Heart right ventricle (tissue), 16 donors: ENCODE measurements around the gene PTPRN2. TPM values are rescaled to one million over a fixed set of nuclear protein-coding genes. Genes with fewer than 3 reads are reported as not detected.

ENCODE experiments used
- ATAC-seq, 8 donors: fragments of 200-7000 bp; cut with Tn5 transposase; one replicate each; pipeline ENCODE4 v1.9.1; 2020; ENCODE audit warnings: mild to moderate bottlenecking in 8 of 8, moderate library complexity in 8 of 8, moderate number of reproducible peaks in 1 of 8
- DNase-seq, 2 donors: peaks; one replicate each; pipeline ENCODE4 v3.0.0-alpha.2; 2020
- H3K27ac ChIP-seq, 10 donors: fragments of 200-600 bp; sonication (generic) in 2 of 10; one replicate each; pipeline versions ENCODE4 v1.5.0 to v1.8.0; 2020 to 2022; ENCODE audit warnings: mild to moderate bottlenecking in 3 of 10
- H3K27me3 ChIP-seq, 7 donors: fragments of 200-600 bp; one replicate each; pipeline ENCODE4 v1.8.0; 2021 to 2022; ENCODE audit warnings: mild to moderate bottlenecking in 2 of 7
- H3K36me3 ChIP-seq, 9 donors: fragments of 200-600 bp; sonication (generic) in 1 of 9; one replicate each; pipeline versions ENCODE4 v1.5.0 to v1.8.0; 2020 to 2022; ENCODE audit warnings: mild to moderate bottlenecking in 2 of 9
- H3K4me1 ChIP-seq, 9 donors: fragments of 200-600 bp; sonication (generic) in 1 of 9; one replicate each; pipeline versions ENCODE4 v1.5.0 to v1.8.0; 2020 to 2022; ENCODE audit warnings: mild to moderate bottlenecking in 4 of 9
- H3K4me3 ChIP-seq, 10 donors: fragments of 200-600 bp; sonication (generic) in 2 of 10; one replicate each; pipeline versions ENCODE4 v1.5.0 to v1.8.0; 2020 to 2022; ENCODE audit warnings: mild to moderate bottlenecking in 7 of 10, moderate library complexity in 2 of 10
- H3K9me3 ChIP-seq, 11 donors: fragments of 200-600 bp in 10 of 11; sonication (generic) in 2 of 11; one replicate each; pipeline versions ENCODE4 v1.5.0 to v1.8.0; 2013 to 2022; ENCODE audit warnings: mild to moderate bottlenecking in 2 of 11, control low read depth in 1 of 11, moderate library complexity in 1 of 11
- WGBS, 2 donors: extraction: QIAGEN DNeasy Blood & Tissue Kit; methylation state at CpG; one replicate each; pipeline ENCODE4 v1.1.7; 2013; ENCODE audit warnings: inconsistent platforms in 1 of 2; 5-methylcytosine and 5-hydroxymethylcytosine counted together
- intact Hi-C, 10 donors: fragments of 100-400 bp; cut with DNase I; formaldehyde crosslinking; loops; one replicate each; pipeline versions ENCODE4 v1.11.1 to v1.14.2; 2022
- polyA plus RNA-seq, 2 donors: library from polyadenylated mRNA; stranded (reverse); fragments of 200-250 nt; gene quantifications; one replicate each; pipeline ENCODE4 v1.2.3, GENCODE V29; 2013
- total RNA-seq, 10 donors: library from RNA; stranded (reverse); fragmentation: NEBNext Ultra II Directional in 3 of 10; extraction: Animal tissue kit (Norgen Biotek cat#: 25700) in 3 of 10; gene quantifications; one replicate each; pipeline versions ENCODE4 v1.2.1 to v1.2.4, GENCODE V29; 2021 to 2023
- TF ChIP-seq, protein P1 (sequence below), 9 donors: fragments of 200-600 bp; sonication (generic) in 2 of 9; IDR thresholded peaks; one replicate each; pipeline versions ENCODE4 v1.5.0 to v1.8.0; 2021 to 2022; ENCODE audit warnings: antibody characterized with exemption in 9 of 9, mild to moderate bottlenecking in 5 of 9, moderate library complexity in 1 of 9
- donor health status: Arrhythmogenic right ventricular cardiomyopathy.
- donor health status: ischemic (EF 13 %, LVEDD 7.1; RV severe dilation, severe dysfunction).
- donor health status: healthy with polysubstance abuse.
- donor health status: DM: no; HTN: yes; CAD: no.
- donor health status: DM: no; HTN: no; CAD: no.
- donor health status: ischemic (EF 25% LVEDD 6.9; RV normal size, moderate dysfunction).
- donor health status: ischemic (EF 25% LVEDD 5.7; RV mildly dilated, moderate dysfunction).
- donor health status: healthy.
- donor health status: DM: yes; HTN: yes; CAD: no.
- donor health status: Ischemic cardiomyopathy.
- donor health status: ischemic (EF 35%, LVEDD 5.7; RV mildly dilated, moderate dysfunction).
- donor health status: nonischemic (EF 11% LVEDD 7.7; RV severe dilation, severe dysfunction).
- donor health status: DM: yes; HTN: yes; CAD: no.
- donor health status: PGD.
- donor health status: ischemic (EF 29% LVEDD 5.4; RV normal size, mild dysfunction).
- donor health status: nonischemic (EF 23%, LVEDD 6.1; RV moderate dilation, normal function).

Gene PTPRN2
- total and polyA plus RNA-seq, 12 donors: 0.82 to 1.8 (median 1.3) TPM

DNA sequence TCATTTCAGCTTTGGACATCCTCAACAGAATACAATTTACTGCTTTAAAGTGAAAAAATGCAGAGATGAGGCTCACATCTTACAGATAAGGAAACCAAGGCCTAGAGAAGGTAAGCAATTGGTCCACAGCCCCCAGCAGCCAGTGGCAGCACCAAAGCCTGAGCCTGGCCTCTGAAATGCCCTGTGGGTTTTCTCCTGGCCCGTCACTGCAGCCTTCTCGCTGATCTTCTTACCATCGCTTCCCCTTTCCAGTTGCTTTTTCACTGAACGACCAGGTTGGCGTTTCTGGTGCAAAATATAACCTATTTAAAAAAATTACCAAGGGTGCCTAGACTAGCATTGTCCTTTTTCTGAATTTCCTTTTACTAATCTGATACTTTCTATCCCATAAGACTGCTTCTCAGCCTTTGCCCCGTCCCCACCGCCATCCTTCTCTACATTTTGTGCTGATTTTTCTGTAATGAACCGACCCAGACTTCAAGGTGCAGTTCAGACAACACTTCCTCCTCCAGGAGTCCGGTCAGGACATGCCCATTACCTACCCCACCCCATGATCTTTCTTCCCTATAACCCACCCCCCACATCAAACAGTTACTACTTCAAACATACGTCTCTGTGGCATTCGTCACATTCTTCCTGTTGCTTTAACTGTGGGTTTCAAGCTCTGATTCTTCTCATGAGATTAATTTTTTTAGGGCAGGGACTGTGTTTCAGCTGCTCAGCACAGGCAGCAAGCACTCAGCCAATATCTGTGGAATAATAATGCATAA is 961.5 kb downstream of the PTPRN2 start:
- 70 to 75% methylated on average over 11 of the region's 11 CpGs for WGBS, 2 donors

DNA sequence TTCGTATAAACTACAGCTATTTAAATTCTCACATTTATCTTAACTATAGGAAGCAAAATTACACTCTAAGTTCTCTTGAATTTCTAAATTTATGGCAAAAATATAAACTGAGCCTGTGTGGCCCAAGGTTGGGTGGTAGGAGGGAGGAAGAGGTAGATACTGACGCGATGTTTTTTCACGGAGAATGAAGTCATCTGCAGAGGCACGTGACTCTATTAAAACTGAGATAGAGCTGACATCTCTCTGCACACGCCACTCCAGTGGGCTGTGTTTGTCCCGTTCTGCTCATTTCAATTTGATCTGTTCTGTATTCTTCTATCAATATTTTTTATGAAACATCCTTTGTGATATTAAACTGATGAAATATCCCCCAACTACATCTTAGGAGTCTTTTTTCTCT is 964.1 kb downstream of the PTPRN2 start:
- H3K27me3 ChIP-seq: peaks cover 0 to 8% (median 3%) of the 10 kb centered on the region in 7 donors

More for the DNA sequence above, 961.5 kb downstream of the PTPRN2 start:
- DNase-seq (no peak), ATAC-seq (no peak)
- Histone ChIP-seq H3K9me3 (peaks cover 0 to 4% (median 0%) of the 10 kb centered on the region in 11 donors), H3K27me3 (peaks cover 0 to 9% (median 5%) of the 10 kb centered on the region in 7 donors), H3K36me3 (no peaks in the 10 kb centered on the region), H3K27ac (no peak overlapping the region), H3K4me3 (no peak overlapping the region), H3K4me1 (no peaks in the 10 kb centered on the region)
- TF ChIP-seq, protein P1, sequence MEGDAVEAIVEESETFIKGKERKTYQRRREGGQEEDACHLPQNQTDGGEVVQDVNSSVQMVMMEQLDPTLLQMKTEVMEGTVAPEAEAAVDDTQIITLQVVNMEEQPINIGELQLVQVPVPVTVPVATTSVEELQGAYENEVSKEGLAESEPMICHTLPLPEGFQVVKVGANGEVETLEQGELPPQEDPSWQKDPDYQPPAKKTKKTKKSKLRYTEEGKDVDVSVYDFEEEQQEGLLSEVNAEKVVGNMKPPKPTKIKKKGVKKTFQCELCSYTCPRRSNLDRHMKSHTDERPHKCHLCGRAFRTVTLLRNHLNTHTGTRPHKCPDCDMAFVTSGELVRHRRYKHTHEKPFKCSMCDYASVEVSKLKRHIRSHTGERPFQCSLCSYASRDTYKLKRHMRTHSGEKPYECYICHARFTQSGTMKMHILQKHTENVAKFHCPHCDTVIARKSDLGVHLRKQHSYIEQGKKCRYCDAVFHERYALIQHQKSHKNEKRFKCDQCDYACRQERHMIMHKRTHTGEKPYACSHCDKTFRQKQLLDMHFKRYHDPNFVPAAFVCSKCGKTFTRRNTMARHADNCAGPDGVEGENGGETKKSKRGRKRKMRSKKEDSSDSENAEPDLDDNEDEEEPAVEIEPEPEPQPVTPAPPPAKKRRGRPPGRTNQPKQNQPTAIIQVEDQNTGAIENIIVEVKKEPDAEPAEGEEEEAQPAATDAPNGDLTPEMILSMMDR (IDR thresholded peaks at IDR 0.05): no peak
- intact Hi-C loops: no loop called here

DNA sequence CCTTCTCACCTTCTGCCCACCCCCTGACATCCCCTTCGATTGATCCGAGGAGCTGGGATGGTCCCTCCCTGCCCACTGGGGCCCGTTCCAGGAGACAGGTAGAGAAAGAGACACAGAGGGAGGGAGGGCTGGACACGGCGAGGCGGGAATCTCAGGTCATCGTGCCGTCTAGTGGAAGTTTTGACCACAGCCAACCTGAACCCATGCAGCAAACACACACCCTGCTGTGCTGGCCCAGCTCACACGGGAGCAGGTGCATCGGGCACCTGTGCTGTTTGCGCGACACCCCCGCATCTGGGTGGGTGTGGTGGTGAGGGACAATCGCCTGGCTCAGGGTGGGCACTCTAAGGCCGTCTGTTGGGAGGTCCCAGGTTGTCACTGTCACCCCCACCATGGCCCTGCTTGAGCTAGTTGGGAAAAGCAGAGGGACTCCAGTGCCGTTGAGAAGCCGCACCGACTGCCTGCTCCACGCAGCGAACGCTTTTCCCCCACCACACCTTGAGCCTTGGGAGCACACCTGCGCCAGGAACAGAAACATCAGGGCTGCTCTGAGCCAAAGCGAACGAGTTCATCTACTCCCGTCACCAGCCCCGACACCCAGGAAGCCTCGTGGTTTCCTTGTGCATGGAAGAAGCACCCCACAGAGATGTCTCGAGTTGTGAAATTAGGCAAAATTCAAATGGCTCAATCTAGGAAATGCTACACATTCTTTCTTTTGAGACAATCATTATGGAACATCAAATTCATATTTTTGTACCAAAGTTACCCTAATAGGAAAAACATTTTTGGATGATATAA is 965.0 kb downstream of the PTPRN2 start:
- DNase-seq: no peak
- H3K9me3 ChIP-seq: peaks cover 0 to 4% (median 0%) of the 10 kb centered on the region in 11 donors
- H3K27me3 ChIP-seq: peaks cover 0 to 8% (median 3%) of the 10 kb centered on the region in 7 donors
- H3K27ac ChIP-seq: no peak overlapping the region
- H3K36me3 ChIP-seq: no peaks in the 10 kb centered on the region
- H3K4me1 ChIP-seq: no peaks in the 10 kb centered on the region
- ATAC-seq: no peak
- WGBS, 2 donors: 90% methylated on average over 28 of the region's 28 CpGs
- intact Hi-C loops: no loop called here
- no peak overlapping the region for H3K4me3 ChIP-seq
- TF ChIP-seq, protein P1 (IDR thresholded peaks at IDR 0.05): no peak

More for the DNA sequence above, 964.1 kb downstream of the PTPRN2 start:
- Histone ChIP-seq H3K27ac (no peak overlapping the region), H3K36me3 (no peaks in the 10 kb centered on the region), H3K4me3 (no peak overlapping the region), H3K9me3 (peaks cover 0 to 4% (median 0%) of the 10 kb centered on the region in 11 donors), H3K4me1 (no peaks in the 10 kb centered on the region)
- no peak for DNase-seq
- WGBS, 2 donors: 64 to 76% methylated on average over 7 of the region's 7 CpGs
- TF ChIP-seq, protein P1 (IDR thresholded peaks at IDR 0.05): no peak
- intact Hi-C loops: no loop called here
- no peak for ATAC-seq

DNA sequence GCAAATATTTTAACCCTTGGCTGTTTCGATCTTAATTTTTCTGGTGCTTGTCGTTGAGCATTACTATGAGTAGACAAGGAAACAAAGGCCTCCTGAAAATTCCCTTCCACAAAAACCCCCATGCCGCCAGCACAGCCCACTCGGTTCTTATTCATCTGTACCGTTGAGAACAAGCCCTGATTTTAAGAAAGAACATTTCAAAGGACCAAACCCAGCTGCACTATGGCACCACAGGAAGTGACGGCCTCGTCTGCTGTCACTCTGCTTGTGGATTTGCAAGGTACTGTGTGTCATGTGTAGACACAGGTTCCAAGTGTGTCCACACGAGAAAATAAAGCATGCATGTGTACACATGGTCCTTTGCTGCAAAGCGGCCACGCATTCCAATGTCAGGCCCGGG is 965.6 kb downstream of the PTPRN2 start:
- TF ChIP-seq, protein P1 (IDR thresholded peaks at IDR 0.05): no peak
- Histone ChIP-seq H3K27ac (no peak overlapping the region), H3K9me3 (peaks cover 0 to 4% (median 0%) of the 10 kb centered on the region in 11 donors), H3K27me3 (peaks cover 0 to 8% (median 3%) of the 10 kb centered on the region in 7 donors), H3K36me3 (no peaks in the 10 kb centered on the region), H3K4me1 (no peaks in the 10 kb centered on the region), H3K4me3 (no peak overlapping the region)
- intact Hi-C loops: no loop called here
- DNase-seq: no peak
- ATAC-seq: no peak
- WGBS, 2 donors: 84 to 87% methylated on average over 11 of the region's 11 CpGs
